Common myeloid progenitor, CD34-positive (primary cell): Measurements from ENCODE around the gene RAB33B.
"Not testable (repeated sequence)": the region's sequence is repeated elsewhere in the genome, so short reads cannot be mapped to it uniquely, and the experiment has no call there.

Source experiments
- CTCF ChIA-PET: fragments of 350-600 bp; sonication (Branson Sonifier 250); formaldehyde crosslinking; loops from one replicate; lab custom pipeline; 2021; ENCODE audit warnings: antibody characterized with exemption; lab: Charles Lee
- POLR2A ChIA-PET: fragments of 350-600 bp; sonication (Branson Sonifier 250); formaldehyde crosslinking; loops from one replicate; lab custom pipeline; 2021; ENCODE audit warnings: antibody characterized with exemption; lab: Charles Lee
- DNase-seq, 3 donors: peaks; one replicate each; pipeline versions ENCODE4 v3.0.0 to v3.0.0-alpha.2; 2013
- H3K27ac ChIP-seq, 2 experiments: 1 replicate in 1 of 2; 2 replicates in 1 of 2; pipeline ENCODE4 v1.7.0; 2013; ENCODE audit warnings: inconsistent platforms in 2 of 2, low read length in 2 of 2, mild to moderate bottlenecking in 2 of 2, low read depth in 1 of 2, moderate library complexity in 1 of 2; ENCODE audit not compliant: severe bottlenecking in 2 of 2, insufficient read depth in 1 of 2, poor library complexity in 1 of 2
- H3K27me3 ChIP-seq, 5 experiments: replicated peaks in 2 of 5; 1 replicate in 3 of 5; 2 replicates in 2 of 5; pipeline versions ENCODE4 v1.6.1 to v1.7.0; 2013; ENCODE audit warnings: low read length in 4 of 5, mild to moderate bottlenecking in 2 of 5, moderate library complexity in 2 of 5, inconsistent platforms in 1 of 5; ENCODE audit not compliant: insufficient read depth in 5 of 5, control insufficient read depth in 4 of 5
- H3K36me3 ChIP-seq, 4 experiments: 1 replicate in 2 of 4; 2 replicates in 2 of 4; pipeline versions ENCODE4 v1.6.1 to v1.7.0; 2013; ENCODE audit warnings: low read length in 3 of 4, control low read depth in 1 of 4, mild to moderate bottlenecking in 1 of 4; ENCODE audit not compliant: control insufficient read depth in 4 of 4, insufficient read depth in 4 of 4
- H3K4me1 ChIP-seq, 4 experiments: 1 replicate in 3 of 4; 2 replicates in 1 of 4; pipeline versions ENCODE4 v1.6.1 to v1.7.1; 2013; ENCODE audit warnings: low read length in 3 of 4, mild to moderate bottlenecking in 3 of 4, control low read depth in 1 of 4, inconsistent platforms in 1 of 4, moderate library complexity in 1 of 4; ENCODE audit not compliant: control insufficient read depth in 4 of 4, insufficient read depth in 4 of 4; ENCODE audit errors: control extremely low read depth in 1 of 4
- H3K4me3 ChIP-seq, 7 experiments: 1 replicate in 4 of 7; 2 replicates in 3 of 7; pipeline versions ENCODE4 v1.5.1 to v1.7.0; 2013; ENCODE audit warnings: mild to moderate bottlenecking in 7 of 7, low read length in 6 of 7, moderate library complexity in 6 of 7, inconsistent platforms in 2 of 7, low read depth in 2 of 7, control low read depth in 1 of 7; ENCODE audit not compliant: insufficient read depth in 4 of 7, control insufficient read depth in 1 of 7; ENCODE audit errors: extremely low read depth in 1 of 7
- H3K9me3 ChIP-seq, 5 experiments: 1 replicate in 4 of 5; 2 replicates in 1 of 5; pipeline versions ENCODE4 v1.6.1 to v1.7.1; 2013; ENCODE audit warnings: low read length in 4 of 5, mild to moderate bottlenecking in 2 of 5, inconsistent platforms in 1 of 5, low read depth in 1 of 5, moderate library complexity in 1 of 5; ENCODE audit not compliant: control insufficient read depth in 4 of 5, insufficient read depth in 2 of 5; ENCODE audit errors: control extremely low read depth in 1 of 5
- WGBS: methylation state at CpG from one replicate; pipeline ENCODE4 v1.1.5; 2013; ENCODE audit not compliant: insufficient coverage; 5-methylcytosine and 5-hydroxymethylcytosine counted together

RAB33B gene

GRCh38 chr4:139458999-139459398 is 5.1 kb downstream of the RAB33B start:
- 100% methylated on average over 3 of the region's 3 CpGs for WGBS
- H3K4me1 ChIP-seq: peaks cover 9 to 30% (median 23%) of the 10 kb centered on the region in 4 experiments
- H3K4me3 ChIP-seq: no peak overlapping the region
- H3K27ac ChIP-seq: no peak overlapping the region
- H3K9me3 ChIP-seq: no peaks in the 10 kb centered on the region
- POLR2A ChIA-PET: no interaction called here
- CTCF ChIA-PET: no interaction called here
- H3K36me3 ChIP-seq: peaks cover 0 to 3% (median 2%) of the 10 kb centered on the region in 4 experiments
- H3K27me3 ChIP-seq: no peaks in the 10 kb centered on the region
- DNase-seq: no peak

GRCh38 chr4:139460565-139460964 is 6.6 kb downstream of the RAB33B start:
- peaks cover 3 to 16% (median 15%) of the 10 kb centered on the region in 4 experiments for H3K4me1 ChIP-seq
- no peak overlapping the region for H3K4me3 ChIP-seq
- no peaks in the 10 kb centered on the region for H3K9me3 ChIP-seq
- peaks cover 0 to 3% (median 2%) of the 10 kb centered on the region in 4 experiments for H3K36me3 ChIP-seq
- no peak overlapping the region for H3K27ac ChIP-seq
- ChIA-PET POLR2A (no interaction called here), CTCF (interaction anchor here (1.0 to 1.1 kb wide), 2 partner anchors 8 to 10 kb away, joined by 3 read pairs; no protein-coding TSS in a partner anchor)
- DNase-seq: no peak
- no peaks in the 10 kb centered on the region for H3K27me3 ChIP-seq
- 92% methylated on average over 3 of the region's 3 CpGs for WGBS

GRCh38 chr4:139461022-139461628 is 7.2 kb downstream of the RAB33B start:
- WGBS: 100% methylated on average over 2 of the region's 5 CpGs
- ChIA-PET POLR2A (no interaction called here), CTCF (interaction anchor here (1.0 kb wide), 1 partner anchor 8 kb away, joined by 3 read pairs; no protein-coding TSS in a partner anchor)
- Histone ChIP-seq H3K27ac (no peak overlapping the region), H3K36me3 (peaks cover 0 to 3% (median 2%) of the 10 kb centered on the region in 4 experiments), H3K4me1 (peaks cover 3 to 10% (median 9%) of the 10 kb centered on the region in 4 experiments), H3K4me3 (no peak overlapping the region), H3K9me3 (no peaks in the 10 kb centered on the region), H3K27me3 (no peaks in the 10 kb centered on the region)
- DNase-seq: no peak

DNA sequence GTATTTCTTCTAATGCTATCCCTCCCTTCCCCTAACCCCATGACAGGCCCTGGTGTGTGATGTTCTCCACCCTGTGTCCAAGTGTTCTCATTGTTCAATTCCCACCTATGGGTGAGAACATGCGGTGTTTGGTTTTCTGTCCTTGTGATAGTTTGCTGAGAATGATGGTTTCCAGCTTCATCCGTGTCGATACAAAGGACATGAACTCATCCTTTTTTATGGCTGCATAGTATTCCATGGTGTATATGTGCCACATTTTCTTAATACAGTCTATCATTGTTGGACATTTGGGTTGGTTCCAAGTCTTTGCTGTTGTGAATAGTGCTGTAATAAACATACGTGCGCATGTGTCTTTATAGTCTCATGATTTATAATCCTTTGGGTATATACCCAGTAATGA is 10.6 kb downstream of the RAB33B start:
- H3K27ac ChIP-seq, DNase-seq, H3K4me3 ChIP-seq, H3K4me1 ChIP-seq, H3K36me3 ChIP-seq, POLR2A ChIA-PET, H3K27me3 ChIP-seq: not testable (repeated sequence)
- CTCF ChIA-PET: interaction anchor here (1.0 kb wide), 1 partner anchor 67 kb away, joined by 3 read pairs; no protein-coding TSS in a partner anchor
- WGBS: no CpG with 5 or more reads among the region's 5 CpGs
- peaks cover 0 to 16% (median 5%) of the 10 kb centered on the region in 5 experiments for H3K9me3 ChIP-seq

GRCh38 chr4:139465922-139466321 is 12.0 kb downstream of the RAB33B start:
- Histone ChIP-seq H3K4me3 (no peak overlapping the region), H3K4me1 (no peaks in the 10 kb centered on the region), H3K36me3 (peaks cover 0 to 5% (median 1%) of the 10 kb centered on the region in 4 experiments), H3K27ac (no peak overlapping the region), H3K9me3 (peaks cover 0 to 28% (median 5%) of the 10 kb centered on the region in 5 experiments), H3K27me3 (no peaks in the 10 kb centered on the region)
- ChIA-PET CTCF (interaction anchor here (0.6 kb wide), 1 partner anchor 34 kb away, joined by 3 read pairs; no protein-coding TSS in a partner anchor), POLR2A (no interaction called here)
- WGBS: 67% methylated on average over 2 of the region's 4 CpGs
- DNase-seq: peak in 1 of 3 donors; percentile 20

DNA sequence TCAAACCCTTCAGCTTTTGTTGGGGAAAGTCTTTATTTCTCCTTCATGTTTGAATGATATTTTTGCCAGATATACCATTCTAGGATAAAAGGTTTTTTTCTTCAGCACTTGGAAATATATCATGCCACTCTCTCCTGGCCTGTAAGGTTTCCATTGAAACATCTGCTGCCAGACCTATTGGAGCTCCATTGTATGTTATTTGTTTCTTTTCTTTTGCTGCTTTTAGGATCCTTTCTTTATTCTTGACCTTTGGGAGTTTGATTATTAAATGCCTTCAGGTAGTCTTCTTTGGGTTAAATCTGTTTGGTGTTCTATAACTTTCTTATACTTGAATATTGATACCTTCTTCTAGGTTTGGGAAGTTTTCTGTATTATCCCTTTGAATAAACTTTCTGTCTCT is 14.8 kb downstream of the RAB33B start:
- H3K27ac ChIP-seq, H3K4me1 ChIP-seq, H3K27me3 ChIP-seq, DNase-seq, POLR2A ChIA-PET, H3K4me3 ChIP-seq: not testable (repeated sequence)
- Histone ChIP-seq H3K36me3 (peaks cover 6 to 15% (median 10%) of the 10 kb centered on the region in 4 experiments), H3K9me3 (peaks cover 0 to 38% (median 6%) of the 10 kb centered on the region in 5 experiments)
- CTCF ChIA-PET: interaction anchor here (1.0 to 1.7 kb wide), 3 partner anchors 8 to 131 kb away, joined by 3 to 6 read pairs (median 3); no protein-coding TSS in a partner anchor

GRCh38 chr4:139469216-139469615 is 15.3 kb downstream of the RAB33B start:
- POLR2A ChIA-PET: no interaction called here
- H3K9me3 ChIP-seq: peaks cover 0 to 38% (median 6%) of the 10 kb centered on the region in 5 experiments
- H3K27ac ChIP-seq: no peak overlapping the region
- H3K27me3 ChIP-seq: no peaks in the 10 kb centered on the region
- H3K36me3 ChIP-seq: peaks cover 7 to 17% (median 11%) of the 10 kb centered on the region in 4 experiments
- no peak overlapping the region for H3K4me3 ChIP-seq
- CTCF ChIA-PET: interaction anchor here (1.0 to 1.7 kb wide), 3 partner anchors 9 to 131 kb away, joined by 3 to 6 read pairs (median 3); no protein-coding TSS in a partner anchor
- no peak for DNase-seq
- WGBS: 92% methylated on average over 2 of the region's 2 CpGs
- no peaks in the 10 kb centered on the region for H3K4me1 ChIP-seq
